PC-9 (cell line): ENCODE measurements around the gene CA12. TPM values are rescaled to one million over a fixed set of nuclear protein-coding genes. Genes with fewer than 3 reads are reported as not detected.

Source experiments
- Bru-seq: library from RNA; stranded (reverse); fragments of 400-500 nt; gene quantifications from one replicate; lab custom pipeline; 2021; lab: Mats Ljungman, UMichigan
- BruChase-seq, 2 experiments: library from RNA; stranded (reverse); fragments of 400-500 nt; gene quantifications; one replicate each; lab custom pipeline; 2021; lab: Mats Ljungman, UMichigan
- BruUV-seq: library from RNA; stranded (reverse); fragments of 400-500 nt; replicated peaks from 2 replicates; lab custom pipeline; 2021; lab: Mats Ljungman, UMichigan
- CTCF ChIA-PET: fragments of 300-600 bp; sonication (Branson Sonifier 250); formaldehyde crosslinking; loops from one replicate; lab custom pipeline; 2022; ENCODE audit warnings: antibody characterized with exemption; lab: Charles Lee
- POLR2A ChIA-PET: fragments of 300-600 bp; sonication (Branson Sonifier 250); formaldehyde crosslinking; loops from one replicate; lab custom pipeline; 2022; ENCODE audit warnings: antibody characterized with exemption; ENCODE audit not compliant: unreplicated experiment; lab: Charles Lee
- DNase-seq, 2 experiments: peaks; one replicate each; pipeline versions ENCODE4 v3.0.0 to v3.0.0-alpha.2; 2015 to 2022; ENCODE audit warnings: mixed read lengths in 1 of 2
- H2AFZ ChIP-seq: fragments of 200-600 bp; sonication (generic); 2 replicates; pipeline ENCODE4 v1.8.1; 2017; ENCODE audit warnings: antibody characterized with exemption
- H3F3A ChIP-seq: fragments of 200-600 bp; sonication (generic); 2 replicates; pipeline ENCODE4 v1.8.1; 2017; ENCODE audit warnings: antibody characterized with exemption, mild to moderate bottlenecking, low read depth; ENCODE audit not compliant: insufficient read depth
- H3K27ac ChIP-seq: fragments of 200-600 bp; sonication (generic); 2 replicates; pipeline ENCODE4 v1.6.1; 2016; ENCODE audit warnings: mixed run types
- H3K27me3 ChIP-seq: fragments of 200-600 bp; sonication (generic); 2 replicates; pipeline ENCODE4 v1.6.1; 2016; ENCODE audit warnings: low read depth, mixed run types; ENCODE audit not compliant: insufficient read depth
- H3K36me3 ChIP-seq: fragments of 200-600 bp; sonication (generic); 2 replicates; pipeline ENCODE4 v1.6.1; 2016; ENCODE audit warnings: low read depth, mixed run types
- H3K4me1 ChIP-seq: fragments of 200-600 bp; sonication (generic); replicated peaks from 2 replicates; pipeline ENCODE4 v1.6.1; 2016; ENCODE audit warnings: mixed run types; ENCODE audit not compliant: insufficient read depth
- H3K4me2 ChIP-seq: fragments of 200-600 bp; sonication (generic); 2 replicates; pipeline ENCODE4 v1.6.1; 2017; ENCODE audit warnings: mixed run types
- H3K4me3 ChIP-seq: fragments of 200-600 bp; sonication (generic); 2 replicates; pipeline ENCODE4 v1.6.1; 2016; ENCODE audit warnings: mixed run types
- H3K79me2 ChIP-seq: fragments of 200-600 bp; sonication (generic); 2 replicates; pipeline ENCODE4 v1.6.1; 2017; ENCODE audit warnings: low read depth, mixed run types
- H3K9me2 ChIP-seq: fragments of 200-600 bp; sonication (generic); 2 replicates; pipeline ENCODE4 v1.8.1; 2017; ENCODE audit warnings: mild to moderate bottlenecking; ENCODE audit not compliant: insufficient read depth
- H3K9me3 ChIP-seq: fragments of 200-600 bp; sonication (generic); 2 replicates; pipeline ENCODE4 v1.8.1; 2016; ENCODE audit warnings: low read depth; ENCODE audit not compliant: insufficient read depth
- H4K20me1 ChIP-seq: fragments of 200-600 bp; sonication (generic); 2 replicates; pipeline ENCODE4 v1.8.1; 2017; ENCODE audit not compliant: insufficient read depth
- CTCF ChIP-seq: fragments of 200-600 bp; sonication (generic); conservative IDR thresholded peaks from 2 replicates; pipeline ENCODE4 v1.6.1; 2017; ENCODE audit warnings: mixed run types, antibody characterized with exemption, mild to moderate bottlenecking, moderate library complexity
- EZH2 ChIP-seq: fragments of 200-600 bp; sonication (generic); IDR thresholded peaks from 2 replicates; pipeline ENCODE4 v1.8.0; 2017; ENCODE audit warnings: antibody characterized with exemption, low read depth
- intact Hi-C: fragments of 100-400 bp; cut with micrococcal nuclease; formaldehyde crosslinking; loops from one replicate; pipeline ENCODE4 v1.10.0; 2022; ENCODE audit not compliant: unreplicated experiment
- long read RNA-seq: library from polyadenylated mRNA; stranded (forward); transcript quantifications from one replicate; pipeline ENCODE4 v2.0.0, GENCODE V29; 2022
- total RNA-seq: library from RNA; stranded (reverse); gene quantifications from 2 replicates; pipeline ENCODE4 v1.2.3, GENCODE V29; 2021

Gene CA12
- total RNA-seq (3.8 and 4.6 TPM in 2 replicates), Bru-seq, nascent RNA (percentile 34 among the genes with signal in this experiment), BruChase-seq, experiment 1, labeled RNA remaining after a 2-hour chase (percentile 31 among the genes with signal in this experiment), BruChase-seq, experiment 2, labeled RNA remaining after a 6-hour chase (percentile 48 among the genes with signal in this experiment)
- long read RNA-seq, full-length matches to known transcripts = 8 of 12 reads
- long read RNA-seq, partial matches to known transcripts = 0 of 12 reads
- long read RNA-seq, other reads (novel, unspliced or antisense) = 4 of 12 reads

DNA sequence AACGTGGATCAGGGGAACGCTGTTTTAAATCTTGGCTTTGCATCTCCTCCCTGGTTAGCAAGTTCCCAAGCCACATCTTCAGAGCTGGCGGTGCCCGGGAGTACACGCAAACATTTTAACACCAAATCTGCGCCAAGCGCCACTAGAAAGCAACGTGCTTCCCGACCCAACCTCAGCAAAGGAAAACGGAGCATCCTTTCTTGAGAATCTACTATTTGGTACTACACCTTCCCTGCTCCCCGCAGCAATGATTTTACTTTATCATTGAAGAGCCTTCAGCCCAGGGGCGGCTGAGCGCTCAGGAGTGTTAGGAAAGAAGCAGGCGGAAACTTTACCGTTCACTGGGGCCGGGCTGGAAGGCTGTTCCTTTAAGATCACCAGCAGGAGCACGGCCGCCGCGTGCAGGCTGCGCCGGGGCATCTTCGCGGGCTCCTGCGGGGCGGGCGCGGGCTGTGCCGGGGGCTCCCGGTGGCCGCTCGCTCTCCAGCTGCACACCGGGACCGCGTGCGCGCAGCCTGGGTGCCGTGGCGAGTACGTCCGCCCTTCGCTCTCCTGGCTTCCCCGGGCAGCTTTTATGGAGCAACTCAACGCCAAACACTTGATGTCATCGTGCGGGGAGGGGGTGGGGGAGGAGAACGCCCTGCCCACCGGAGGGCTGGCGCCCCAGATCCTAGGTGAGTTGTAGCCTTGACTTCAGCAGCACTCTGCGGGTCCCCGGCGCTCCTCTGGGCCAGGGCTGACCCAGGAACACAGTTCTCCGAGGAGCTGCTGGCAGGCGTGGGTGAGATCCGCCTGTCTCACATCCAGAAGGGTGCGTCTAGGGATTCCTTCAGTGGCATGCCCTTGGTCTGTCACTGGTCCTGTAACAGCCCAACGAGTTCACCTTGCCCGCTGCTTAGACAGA lies at the start of gene CA12:
Gene CA12 (minus strand): TSS at position 546 of the 904 bp plus-strand sequence. CDS start 126 bp downstream, at position 420.
- H3F3A ChIP-seq = no peaks in the 10 kb centered on the region; the same call in 1 of the 2 replicates
- peak within 1 kb of the TSS; percentile 64 for H3K4me2 ChIP-seq
- H4K20me1 ChIP-seq = no peaks in the 10 kb centered on the region
- TF ChIP-seq CTCF (no peak), EZH2 (no peak)
- H3K4me3 ChIP-seq = peak within 1 kb of the TSS; percentile 43; the same call in 1 of the 2 replicates
- H3K27ac ChIP-seq = no peak within 1 kb of the TSS
- no peaks in the 10 kb centered on the region for H3K36me3 ChIP-seq
- CTCF ChIA-PET = no interaction called here
- H3K4me1 ChIP-seq = peaks cover 18% of the 10 kb centered on the region
- no peaks in the 10 kb centered on the region for H3K9me2 ChIP-seq
- POLR2A ChIA-PET = interaction anchor here (0.6 to 0.7 kb wide), 2 partner anchors 10 to 107 kb away, joined by 10 to 17 read pairs; no protein-coding TSS in a partner anchor
- BruUV-seq = no TSS peak
- H3K9me3 ChIP-seq = no peaks in the 10 kb centered on the region
- H2AFZ ChIP-seq = peak within 1 kb of the TSS; percentile 72
- DNase-seq = peak in 1 of 2 experiments; percentile 21
- no peaks in the 10 kb centered on the region for H3K79me2 ChIP-seq
- no peaks in the 10 kb centered on the region for H3K27me3 ChIP-seq
- intact Hi-C loops = no loop called here

DNA sequence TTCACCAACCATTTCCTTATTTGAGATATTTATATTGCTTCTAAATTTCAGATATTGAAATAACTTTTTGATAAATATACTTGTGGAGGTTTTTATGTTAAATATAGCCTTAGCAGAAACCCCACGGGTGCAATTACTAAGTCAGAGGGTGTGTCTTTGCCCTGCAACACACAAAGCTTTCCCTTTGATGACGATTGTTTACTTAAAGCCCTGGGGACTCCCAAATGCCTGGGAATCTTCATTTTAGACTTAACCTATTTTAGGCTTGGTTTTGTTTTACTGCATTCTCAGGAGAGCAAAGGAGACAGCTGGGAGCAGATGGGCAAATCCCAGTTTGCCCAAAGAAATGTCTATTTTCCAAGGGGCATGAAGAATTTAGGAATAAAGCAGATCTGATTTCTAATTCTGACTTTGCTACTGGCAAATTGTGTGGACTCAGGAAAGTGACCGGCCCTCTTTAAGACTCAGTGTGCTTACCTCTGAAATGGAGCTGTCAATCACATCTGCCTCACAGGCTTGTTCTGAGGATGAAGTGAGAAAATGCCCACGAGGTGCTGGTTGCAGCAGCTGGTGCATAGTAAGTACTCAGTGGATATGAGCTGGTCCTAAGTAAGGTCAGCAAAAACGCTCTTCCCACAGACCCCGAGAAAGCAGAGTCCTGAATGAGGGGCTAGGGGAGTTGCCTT lies 49.3 kb upstream of the CA12 start:
- DNase-seq = no peak
- TF ChIP-seq CTCF = no peak
- no peak for TF ChIP-seq EZH2
- H3F3A ChIP-seq = no peaks in the 10 kb centered on the region
- no peak overlapping the region for H2AFZ ChIP-seq
- H4K20me1 ChIP-seq = no peaks in the 10 kb centered on the region
- no peaks in the 10 kb centered on the region for H3K27me3 ChIP-seq
- no peak overlapping the region for H3K27ac ChIP-seq
- no peak overlapping the region for H3K4me3 ChIP-seq
- intact Hi-C loops = no loop called here
- no peaks in the 10 kb centered on the region for H3K9me3 ChIP-seq
- no TSS peak for BruUV-seq
- H3K9me2 ChIP-seq = no peaks in the 10 kb centered on the region
- ChIA-PET CTCF (no interaction called here), POLR2A (no interaction called here)
- H3K79me2 ChIP-seq = no peaks in the 10 kb centered on the region
- H3K4me2 ChIP-seq = no peak overlapping the region
- H3K4me1 ChIP-seq = no peaks in the 10 kb centered on the region
- no peaks in the 10 kb centered on the region for H3K36me3 ChIP-seq

DNA sequence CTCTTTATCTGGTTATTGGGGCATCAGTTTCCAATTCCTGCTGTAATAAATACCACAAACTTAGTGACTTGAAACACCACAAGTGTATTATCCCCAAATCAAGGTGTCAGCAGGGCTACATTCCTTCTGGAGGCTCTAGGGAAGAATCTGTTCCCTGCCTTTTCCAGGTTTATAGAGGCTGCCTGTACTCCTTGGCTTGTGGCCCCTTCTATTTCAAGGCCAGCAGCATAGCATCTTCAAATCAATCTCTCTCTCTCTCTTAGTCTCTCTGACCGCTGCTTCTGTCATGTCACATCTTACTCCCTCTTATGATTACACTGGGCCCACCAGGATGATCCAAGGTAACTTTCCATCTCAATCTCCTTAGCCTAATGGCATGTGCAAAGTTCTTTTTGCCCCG lies 44.9 kb upstream of the CA12 start:
- Histone ChIP-seq H3F3A (no peaks in the 10 kb centered on the region), H3K36me3 (no peaks in the 10 kb centered on the region), H3K4me3 (no peak overlapping the region), H3K79me2 (no peaks in the 10 kb centered on the region), H4K20me1 (no peaks in the 10 kb centered on the region), H2AFZ (no peak overlapping the region), H3K9me3 (no peaks in the 10 kb centered on the region), H3K4me1 (no peaks in the 10 kb centered on the region), H3K4me2 (no peak overlapping the region), H3K27me3 (no peaks in the 10 kb centered on the region), H3K27ac (no peak overlapping the region), H3K9me2 (no peaks in the 10 kb centered on the region)
- POLR2A ChIA-PET = no interaction called here
- BruUV-seq = no TSS peak
- TF ChIP-seq EZH2 (no peak), CTCF (no peak)
- no peak for DNase-seq
- CTCF ChIA-PET = no interaction called here
- intact Hi-C loops = no loop called here
